HEK293 (cell line): Measurements from ENCODE around the gene RIOK1.

ENCODE experiments used
- CTCF ChIA-PET: fragments of 350-600 bp; formaldehyde crosslinking; extraction: SDS; loops from one replicate; lab custom pipeline; 2021; ENCODE audit warnings: antibody characterized with exemption; lab: Yijun Ruan, JAX
- POLR2A ChIA-PET: fragments of 300-600 bp; formaldehyde crosslinking; extraction: SDS; loops from one replicate; lab custom pipeline; 2020; ENCODE audit warnings: antibody characterized with exemption, inconsistent platforms; lab: Yijun Ruan, JAX
- H3K27ac ChIP-seq: fragments of 200-500 bp; sonication (Bioruptor generic); 2 replicates; pipeline ENCODE4 v1.5.1; 2014; ENCODE audit warnings: low read depth, low read length, control low read depth, inconsistent platforms; ENCODE audit errors: extremely low read depth
- H3K36me3 ChIP-seq, 2 experiments: fragments of 200-500 bp in 1 of 2; sonication (Bioruptor generic) in 1 of 2; 1 replicate in 1 of 2; 2 replicates in 1 of 2; pipeline ENCODE4 v1.5.1; 2014 to 2017; ENCODE audit warnings: inconsistent platforms in 2 of 2, low read length in 2 of 2; ENCODE audit not compliant: control insufficient read depth in 2 of 2, insufficient read depth in 1 of 2
- H3K4me1 ChIP-seq: fragments of 200-500 bp; sonication (Bioruptor generic); 2 replicates; pipeline ENCODE4 v1.5.1; 2014; ENCODE audit warnings: mild to moderate bottlenecking, low read length, inconsistent platforms; ENCODE audit not compliant: control insufficient read depth, insufficient read depth
- H3K4me3 ChIP-seq: 2 replicates; pipeline ENCODE4 v1.5.1; 2011; ENCODE audit warnings: low read depth, mild to moderate bottlenecking, control low read depth, low read length, moderate library complexity
- H3K9me3 ChIP-seq: fragments of 200-500 bp; sonication (Bioruptor generic); 2 replicates; pipeline ENCODE4 v1.5.1; 2014; ENCODE audit warnings: low read depth, low read length, inconsistent platforms; ENCODE audit not compliant: control insufficient read depth, insufficient read depth
- HOXA7 ChIP-seq: sonication (generic); formaldehyde crosslinking; IDR thresholded peaks from 2 replicates; pipeline ENCODE4 v1.8.1; 2022; ENCODE audit warnings: missing genetic modification reagents, borderline replicate concordance
- PRDM2 ChIP-seq: fragments of 450-650 bp; formaldehyde crosslinking; IDR thresholded peaks from 2 replicates; pipeline ENCODE4 v1.5.1; 2016; ENCODE audit warnings: missing biosample characterization, missing genetic modification characterization, borderline replicate concordance
- PRDM6 ChIP-seq: fragments of 450-650 bp; formaldehyde crosslinking; IDR thresholded peaks from 2 replicates; pipeline ENCODE4 v1.5.1; 2017; ENCODE audit warnings: missing biosample characterization, missing genetic modification characterization
- REST ChIP-seq: fragments of 450-650 bp; formaldehyde crosslinking; IDR thresholded peaks from 2 replicates; pipeline ENCODE4 v1.5.1; 2016; ENCODE audit warnings: missing biosample characterization, missing genetic modification characterization
- SALL2 ChIP-seq: fragments of 450-650 bp; formaldehyde crosslinking; IDR thresholded peaks from 2 replicates; pipeline ENCODE4 v1.5.0; 2017; ENCODE audit warnings: missing biosample characterization, mild to moderate bottlenecking, missing genetic modification characterization, borderline replicate concordance
- TRIM28 ChIP-seq: IDR thresholded peaks from 2 replicates; pipeline ENCODE4 v1.6.1; 2011; ENCODE audit warnings: low read length, control low read depth, borderline replicate concordance
- ZBTB21 ChIP-seq: fragments of 450-650 bp; formaldehyde crosslinking; IDR thresholded peaks from 2 replicates; pipeline ENCODE4 v1.5.1; 2017; ENCODE audit warnings: missing biosample characterization, missing genetic modification characterization
- ZBTB7A ChIP-seq: fragments of 450-650 bp; formaldehyde crosslinking; IDR thresholded peaks from 2 replicates; pipeline ENCODE4 v1.5.1; 2016; ENCODE audit warnings: low read depth, missing biosample characterization, missing genetic modification characterization
- ZNF157 ChIP-seq: fragments of 450-650 bp; formaldehyde crosslinking; IDR thresholded peaks from 2 replicates; pipeline ENCODE4 v1.5.1; 2016; ENCODE audit warnings: missing biosample characterization, missing genetic modification characterization
- ZNF174 ChIP-seq: fragments of 450-650 bp; formaldehyde crosslinking; IDR thresholded peaks from 2 replicates; pipeline ENCODE4 v1.5.0; 2017; ENCODE audit warnings: missing biosample characterization, mild to moderate bottlenecking, missing genetic modification characterization
- ZNF274 ChIP-seq, 2 experiments: fragments of 200-500 bp in 1 of 2; fragments of 450-650 bp in 1 of 2; sonication (Bioruptor generic) in 1 of 2; formaldehyde crosslinking in 1 of 2; IDR thresholded peaks; 2 replicates each; pipeline versions ENCODE4 v1.5.1 to v1.6.1; 2014 to 2016; ENCODE audit warnings: borderline replicate concordance in 1 of 2, inconsistent platforms in 1 of 2, low read length in 1 of 2, missing biosample characterization in 1 of 2, missing genetic modification characterization in 1 of 2
- ZNF391 ChIP-seq: fragments of 450-650 bp; formaldehyde crosslinking; IDR thresholded peaks from 2 replicates; pipeline ENCODE4 v1.5.1; 2016; ENCODE audit warnings: low read depth, missing biosample characterization, missing genetic modification characterization, borderline replicate concordance
- ZNF529 ChIP-seq: fragments of 450-650 bp; formaldehyde crosslinking; IDR thresholded peaks from 2 replicates; pipeline ENCODE4 v1.5.1; 2017; ENCODE audit warnings: missing genetic modification characterization, missing biosample characterization; ENCODE audit not compliant: insufficient replicate concordance
- ZNF785 ChIP-seq: fragments of 450-650 bp; formaldehyde crosslinking; IDR thresholded peaks from 2 replicates; pipeline ENCODE4 v1.5.1; 2016; ENCODE audit warnings: missing biosample characterization, missing genetic modification characterization
- ZNF792 ChIP-seq: fragments of 450-650 bp; formaldehyde crosslinking; IDR thresholded peaks from 2 replicates; pipeline ENCODE4 v1.5.1; 2016; ENCODE audit warnings: missing biosample characterization, missing genetic modification characterization
- ZNF837 ChIP-seq: fragments of 450-650 bp; formaldehyde crosslinking; IDR thresholded peaks from 2 replicates; pipeline ENCODE4 v1.5.1; 2016; ENCODE audit warnings: missing biosample characterization, missing genetic modification characterization
- ZSCAN18 ChIP-seq: fragments of 450-650 bp; formaldehyde crosslinking; IDR thresholded peaks from 2 replicates; pipeline ENCODE4 v1.5.1; 2016; ENCODE audit warnings: missing biosample characterization, missing genetic modification characterization
- ZXDB ChIP-seq: fragments of 450-650 bp; formaldehyde crosslinking; IDR thresholded peaks from 2 replicates; pipeline ENCODE4 v1.5.1; 2016; ENCODE audit warnings: missing biosample characterization, missing genetic modification characterization

Gene RIOK1

GRCh38 chr6:7425808-7426190, 36.2 kb downstream of the RIOK1 start (continued):
- TF ChIP-seq REST (tag by site-specific recombination) (no peak), ZXDB (tag by site-specific recombination) (no peak), ZSCAN18 (no peak), PRDM2 (tag by site-specific recombination) (no peak)

- H3K36me3 ChIP-seq: no peaks in the 10 kb centered on the region
- TF ChIP-seq ZNF837 (no peak), ZNF529 (tag by site-specific recombination) (no peak), ZNF785 (tag by site-specific recombination) (no peak), HOXA7 (CRISPR knock-in tag) (no peak), ZNF174 (tag by site-specific recombination) (no peak), SALL2 (tag by site-specific recombination) (no peak), ZNF157 (tag by site-specific recombination) (no peak), ZBTB7A (tag by site-specific recombination) (no peak), TRIM28 (no peak), ZNF792 (tag by site-specific recombination) (no peak), PRDM6 (tag by site-specific recombination) (no peak), ZBTB21 (tag by site-specific recombination) (no peak), ZNF274 (IDR thresholded peaks at IDR 0.05; ENCODE audit: low read length) (no peak), ZNF274 (tag by site-specific recombination; IDR thresholded peaks at IDR 0.05; ENCODE audit: borderline replicate concordance) (no peak), ZNF391 (tag by site-specific recombination) (no peak)
- POLR2A ChIA-PET: interaction anchor here (0.6 to 2.9 kb wide), 3 partner anchors 10 to 163 kb away, joined by 3 to 13 read pairs (median 6); partner anchors contain the start of genes DSP and SNRNP48
- no peaks in the 10 kb centered on the region for H3K4me1 ChIP-seq
- no peak overlapping the region for H3K4me3 ChIP-seq
- no peaks in the 10 kb centered on the region for H3K9me3 ChIP-seq
- H3K27ac ChIP-seq: no peak overlapping the region
- CTCF ChIA-PET: interaction anchor here (0.7 to 1.0 kb wide), 4 partner anchors 10 to 152 kb away, joined by 3 read pairs; no protein-coding TSS in a partner anchor
Measured at GRCh38 chr6:7426447-7427169, 37.0 kb downstream of the RIOK1 start.
